Measurements from ENCODE around the gene C1orf198.

C1orf198 gene, protein sequence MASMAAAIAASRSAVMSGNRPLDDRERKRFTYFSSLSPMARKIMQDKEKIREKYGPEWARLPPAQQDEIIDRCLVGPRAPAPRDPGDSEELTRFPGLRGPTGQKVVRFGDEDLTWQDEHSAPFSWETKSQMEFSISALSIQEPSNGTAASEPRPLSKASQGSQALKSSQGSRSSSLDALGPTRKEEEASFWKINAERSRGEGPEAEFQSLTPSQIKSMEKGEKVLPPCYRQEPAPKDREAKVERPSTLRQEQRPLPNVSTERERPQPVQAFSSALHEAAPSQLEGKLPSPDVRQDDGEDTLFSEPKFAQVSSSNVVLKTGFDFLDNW

DNA sequence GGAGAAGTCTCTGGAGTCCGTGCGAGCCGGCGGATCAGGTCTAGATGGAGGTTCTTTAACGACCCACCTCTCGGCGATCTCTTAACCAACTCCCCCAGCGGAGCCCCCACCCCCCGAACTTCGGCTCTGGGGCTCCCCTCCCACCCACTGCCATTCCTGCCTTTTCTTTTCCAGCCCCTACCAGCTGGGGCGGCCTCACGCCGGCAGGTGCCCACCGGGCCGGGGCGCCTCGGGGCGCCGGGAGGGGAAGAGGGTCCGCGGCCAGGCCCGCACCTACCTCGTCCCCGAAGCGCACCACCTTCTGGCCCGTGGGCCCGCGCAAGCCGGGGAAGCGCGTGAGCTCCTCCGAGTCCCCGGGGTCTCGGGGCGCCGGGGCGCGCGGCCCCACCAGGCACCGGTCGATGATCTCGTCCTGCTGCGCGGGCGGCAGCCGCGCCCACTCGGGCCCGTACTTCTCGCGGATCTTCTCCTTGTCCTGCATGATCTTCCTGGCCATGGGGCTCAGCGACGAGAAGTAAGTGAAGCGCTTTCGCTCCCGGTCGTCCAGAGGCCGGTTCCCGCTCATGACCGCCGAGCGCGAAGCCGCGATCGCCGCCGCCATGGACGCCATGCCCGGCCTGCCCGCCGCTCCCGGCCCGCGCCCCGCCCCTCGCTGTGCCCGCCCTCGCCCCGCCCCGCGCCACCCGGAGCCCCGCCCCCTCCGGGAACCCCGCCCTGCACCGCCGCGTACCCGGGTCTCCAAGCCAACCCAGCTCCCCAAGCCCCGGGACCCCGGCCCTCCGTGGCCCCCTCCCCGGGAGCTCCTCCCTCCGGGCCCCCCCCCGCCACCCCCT, at the start of gene C1orf198:
Gene C1orf198 (minus strand): TSS at position 619 of the 833 bp plus-strand sequence. CDS start 9 bp downstream, at position 610.
- in situ Hi-C loops (cut with MboI; ENCODE audit: low sequenced_read_pairs): no loop called here

DNA sequence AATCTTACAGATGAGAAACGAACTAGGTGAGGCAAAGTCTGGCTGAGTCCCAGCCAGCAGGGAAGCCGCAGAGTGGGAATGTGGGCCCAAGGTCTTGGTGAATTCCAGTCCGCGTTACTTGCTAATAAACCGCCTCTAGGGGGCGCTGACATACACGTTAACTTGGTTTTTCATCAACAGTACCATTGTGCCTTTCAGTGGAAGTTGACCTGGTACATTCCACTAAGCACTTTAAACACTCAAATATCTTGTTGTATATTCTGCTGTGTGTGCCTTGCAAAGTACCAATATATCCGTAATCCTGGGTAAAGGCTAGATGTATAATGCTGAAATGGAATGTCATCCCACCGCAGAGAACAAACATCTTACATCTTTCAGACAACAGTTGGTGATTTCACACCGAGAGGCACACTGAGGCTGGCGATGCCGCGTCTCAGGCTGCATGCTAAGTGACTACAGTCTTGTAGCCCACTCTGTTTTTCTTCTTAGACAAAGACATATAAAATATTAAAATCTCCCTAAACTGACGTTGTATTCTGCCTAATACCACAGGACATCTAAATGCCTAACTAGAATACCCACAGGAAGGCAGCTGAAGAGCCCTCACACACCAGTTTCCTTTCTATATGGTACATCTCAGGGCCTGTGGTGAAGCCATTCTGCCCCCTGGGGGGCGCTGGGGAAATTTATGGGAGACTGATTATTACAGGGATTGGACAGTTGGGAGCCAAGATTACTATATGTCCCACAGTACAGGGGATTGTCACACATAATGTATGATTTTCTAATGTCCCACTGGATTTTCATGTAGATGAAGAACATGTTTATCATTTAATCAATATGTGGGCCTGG, 49.2 kb upstream of the C1orf198 start:
- in situ Hi-C loops (cut with MboI; ENCODE audit: low sequenced_read_pairs): no loop called here

DNA sequence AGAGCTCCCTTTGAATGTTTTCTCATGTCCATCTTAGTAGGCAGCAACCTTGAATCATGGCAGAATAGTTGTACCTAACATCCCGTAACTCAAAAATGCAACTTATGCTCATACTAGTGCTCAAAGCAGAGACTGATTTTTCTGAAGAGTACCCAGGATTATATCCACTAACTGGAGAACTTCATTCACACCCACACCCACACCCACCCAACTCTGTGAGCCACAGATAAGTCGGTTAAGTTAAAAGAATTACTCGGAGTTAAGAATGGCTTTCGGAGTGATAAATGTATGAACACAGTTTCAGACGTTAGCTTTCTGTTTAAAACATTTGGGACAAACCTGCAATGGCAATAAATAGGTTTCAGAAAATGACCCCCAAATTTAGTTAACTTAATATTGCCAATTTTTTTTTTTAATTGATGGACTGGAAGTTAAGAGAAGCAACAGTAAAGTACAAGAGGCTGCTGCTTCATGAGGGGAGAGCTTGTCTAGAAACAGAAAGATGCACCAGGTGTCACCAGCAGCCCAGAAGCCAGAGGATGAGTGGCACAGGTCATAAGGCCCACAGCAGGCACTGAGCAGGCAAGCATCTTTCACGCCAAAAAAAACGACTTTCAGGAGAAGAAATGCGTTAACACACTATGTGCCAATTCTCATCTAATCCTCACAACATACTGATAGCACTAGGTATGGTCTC, 48.4 kb upstream of the C1orf198 start:
- in situ Hi-C loops (cut with MboI; ENCODE audit: low sequenced_read_pairs): no loop called here

DNA sequence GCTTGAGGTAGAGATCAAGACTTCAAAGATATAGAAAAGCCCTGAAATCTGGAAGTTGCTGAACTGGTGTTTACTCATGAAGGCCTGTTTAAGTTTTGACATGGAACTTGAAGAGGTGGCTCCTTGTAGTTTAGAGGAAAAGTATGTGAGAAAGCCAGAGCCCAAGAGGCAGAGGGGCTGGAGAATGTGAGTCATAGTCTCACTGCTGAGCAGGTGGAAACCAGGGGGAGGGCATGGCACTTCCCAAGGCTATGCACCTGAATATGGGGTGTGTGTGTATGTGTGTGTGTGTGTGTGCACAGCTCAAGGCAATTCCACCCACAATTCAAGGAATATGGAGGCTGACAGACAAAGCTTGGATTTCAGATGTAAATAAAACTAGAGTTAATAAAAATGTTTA, 46.8 kb upstream of the C1orf198 start:
- in situ Hi-C loops (cut with MboI; ENCODE audit: low sequenced_read_pairs): no loop called here

DNA sequence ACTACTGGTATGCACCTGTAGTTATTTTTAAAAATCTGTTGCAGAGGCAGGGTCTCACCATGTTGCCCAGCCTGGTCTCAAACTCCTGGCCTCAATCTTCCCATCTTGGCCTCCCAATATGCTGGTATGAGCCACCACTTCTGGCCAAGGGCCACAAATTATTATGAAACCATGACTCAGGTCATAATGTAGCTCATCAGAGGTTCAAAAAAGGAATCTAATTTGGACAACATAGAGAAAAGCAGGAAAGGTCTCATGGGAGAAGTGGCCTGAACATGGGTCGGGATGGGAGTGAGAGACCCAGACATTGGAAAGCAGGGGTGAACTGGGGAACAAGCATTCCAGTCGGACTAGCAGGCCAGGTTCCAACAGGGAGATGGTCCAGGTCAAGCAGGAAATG, 45.2 kb upstream of the C1orf198 start:
- in situ Hi-C loops (cut with MboI; ENCODE audit: low sequenced_read_pairs): no loop called here

DNA sequence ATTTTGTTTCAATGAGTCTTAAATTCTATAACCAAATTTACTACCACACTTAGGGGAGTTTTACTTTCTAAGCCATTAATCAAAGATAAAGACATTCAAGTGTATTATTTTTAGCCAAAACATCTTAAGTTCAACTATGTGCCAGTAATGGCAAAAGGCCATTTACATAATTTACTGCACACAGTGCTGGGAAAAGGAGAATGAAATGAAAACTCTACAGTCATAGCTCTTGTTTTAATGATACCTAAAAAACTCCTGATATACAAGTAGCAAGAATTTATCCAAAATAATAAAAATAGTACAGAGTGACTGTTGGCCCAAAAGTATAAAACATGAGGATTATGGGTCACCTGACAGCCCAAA, 42.4 kb upstream of the C1orf198 start:
- in situ Hi-C loops (cut with MboI; ENCODE audit: low sequenced_read_pairs): no loop called here

DNA sequence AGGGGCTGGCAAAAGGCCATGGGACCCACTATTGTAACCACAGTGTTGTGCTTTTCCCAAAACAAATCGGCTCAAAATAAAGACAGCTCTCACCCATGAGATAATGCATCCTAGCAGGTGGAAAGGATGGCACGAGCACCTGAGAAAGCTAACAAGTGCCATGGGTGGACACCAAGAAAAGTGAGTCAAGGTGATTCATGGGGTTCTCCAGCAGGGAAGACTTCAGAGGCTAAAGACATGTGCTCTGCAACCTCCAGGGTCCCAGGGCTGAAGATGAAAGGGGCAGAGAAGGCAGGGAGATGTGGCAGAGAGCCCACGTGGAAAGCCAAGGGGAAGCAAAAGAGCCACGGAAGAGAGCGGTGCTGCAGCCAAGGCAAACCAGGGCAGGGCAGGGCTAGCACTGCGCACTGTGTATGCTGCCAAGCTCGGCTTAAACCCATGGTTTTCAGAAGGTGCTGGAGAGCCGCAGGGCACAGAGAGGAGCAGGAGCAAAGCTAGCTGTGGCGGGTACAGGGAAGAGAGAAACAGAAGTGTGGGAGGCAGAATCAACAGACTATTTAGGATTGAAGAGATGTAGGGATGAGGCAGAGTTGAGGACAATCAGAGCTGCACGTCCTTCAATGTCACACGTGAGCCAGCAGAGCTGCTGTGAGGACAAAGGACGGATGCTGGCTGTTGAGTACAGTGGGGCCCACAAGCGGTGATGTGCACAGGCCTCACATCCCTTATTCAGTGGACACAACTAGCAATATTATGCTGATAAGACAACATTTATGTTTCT, 41.8 kb upstream of the C1orf198 start:
- in situ Hi-C loops (cut with MboI; ENCODE audit: low sequenced_read_pairs): no loop called here

DNA sequence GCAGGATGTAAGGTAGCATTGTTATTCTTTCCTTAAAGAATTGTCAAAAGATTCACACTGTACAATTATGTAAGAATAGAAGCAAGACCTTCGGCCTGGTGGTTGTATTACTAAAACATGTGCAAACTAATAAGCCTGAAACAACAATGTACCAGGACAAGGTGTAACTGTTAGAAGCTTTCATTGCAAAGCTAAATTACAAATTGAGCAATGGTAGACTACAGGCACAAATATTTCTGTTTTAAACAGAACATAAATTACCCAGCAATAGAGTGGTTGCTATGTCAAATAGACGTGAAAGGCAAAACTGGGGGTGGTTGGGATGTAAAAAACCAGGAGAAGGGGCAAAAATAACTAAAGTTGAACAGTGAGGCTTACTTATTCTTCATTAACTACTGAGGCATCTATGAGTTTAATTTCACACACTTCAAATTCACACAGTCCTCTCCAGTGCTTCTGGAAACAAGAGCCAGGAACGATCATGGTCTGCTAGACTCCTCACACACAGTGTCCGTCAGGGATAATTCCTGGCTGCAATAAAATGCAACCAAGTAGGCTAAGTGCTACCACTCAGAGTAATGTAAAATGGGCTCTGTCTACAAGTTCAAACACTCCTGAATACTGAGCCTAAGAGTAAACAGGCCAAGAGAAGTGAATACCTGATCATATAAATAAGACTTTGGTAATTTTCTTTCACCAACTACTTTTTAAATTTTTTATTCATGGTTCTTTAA, 39.3 kb upstream of the C1orf198 start:
- in situ Hi-C loops (cut with MboI; ENCODE audit: low sequenced_read_pairs): no loop called here

DNA sequence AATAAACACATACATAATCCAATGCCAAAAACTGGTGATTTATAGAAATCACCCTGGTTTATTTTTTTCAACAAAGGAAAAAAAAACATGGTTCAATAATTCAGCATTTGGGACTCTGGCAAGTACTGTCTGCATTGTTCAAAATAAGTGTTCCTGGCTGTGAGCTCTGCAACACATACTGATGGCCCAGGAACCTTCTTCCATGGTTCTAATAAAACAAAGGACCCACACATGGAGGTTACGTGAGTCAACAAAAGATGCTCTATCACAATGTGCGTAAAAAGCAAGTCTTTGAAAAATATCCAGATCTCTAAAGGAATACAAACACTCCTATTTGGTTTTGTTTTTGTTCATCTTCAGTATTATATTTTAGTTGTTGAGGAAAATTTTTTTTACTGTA, 37.9 kb upstream of the C1orf198 start:
- in situ Hi-C loops (cut with MboI; ENCODE audit: low sequenced_read_pairs): no loop called here

DNA sequence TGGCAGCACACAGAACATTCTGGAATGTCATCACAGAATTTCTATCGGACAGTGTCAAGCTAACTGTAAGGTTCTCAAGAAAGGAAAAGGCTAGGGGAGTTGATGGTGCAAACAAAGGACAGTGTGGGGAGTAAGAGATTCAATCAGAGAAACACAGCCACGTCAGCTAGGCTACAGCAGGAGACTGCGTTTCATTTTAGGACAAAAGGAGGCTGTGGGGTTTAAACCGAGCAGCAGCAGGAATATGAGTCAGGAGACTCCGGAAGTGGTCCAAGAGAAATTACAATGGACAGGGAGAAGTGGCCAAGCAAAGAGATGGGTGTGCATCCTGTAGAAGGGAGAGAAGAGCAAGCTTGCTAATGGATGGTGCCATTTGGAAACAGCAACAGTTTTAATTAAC, 37.4 kb upstream of the C1orf198 start:
- in situ Hi-C loops (cut with MboI; ENCODE audit: low sequenced_read_pairs): no loop called here

DNA sequence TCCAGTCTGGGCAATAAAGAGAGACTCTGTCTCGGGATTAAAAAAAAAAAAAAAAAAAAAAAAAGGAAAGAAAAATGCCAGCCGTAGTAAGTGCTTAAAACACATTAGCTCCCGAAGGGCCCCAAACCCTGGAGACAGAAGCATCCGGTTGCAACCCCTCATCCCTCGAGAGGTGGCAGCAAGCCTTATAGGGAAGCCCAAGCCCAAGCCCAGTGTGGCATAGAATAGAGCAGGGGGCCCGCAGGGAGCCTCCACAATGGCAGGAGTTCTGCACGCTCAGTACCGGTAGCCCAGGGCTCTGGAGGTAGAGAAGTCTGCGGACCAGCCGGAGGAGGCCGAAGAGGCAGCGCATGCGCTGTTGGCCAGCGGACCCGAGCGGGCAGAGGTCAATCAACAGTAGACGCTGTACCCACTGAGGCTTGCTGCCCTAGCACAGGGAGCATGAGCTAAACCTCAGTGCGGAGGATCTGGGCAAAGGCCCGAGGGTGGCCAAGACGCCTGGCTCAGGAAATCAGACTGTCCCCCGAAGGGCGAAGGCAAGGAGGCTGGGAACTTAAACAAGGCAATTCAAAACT, 34.1 kb upstream of the C1orf198 start:
- in situ Hi-C loops (cut with MboI; ENCODE audit: low sequenced_read_pairs): no loop called here

DNA sequence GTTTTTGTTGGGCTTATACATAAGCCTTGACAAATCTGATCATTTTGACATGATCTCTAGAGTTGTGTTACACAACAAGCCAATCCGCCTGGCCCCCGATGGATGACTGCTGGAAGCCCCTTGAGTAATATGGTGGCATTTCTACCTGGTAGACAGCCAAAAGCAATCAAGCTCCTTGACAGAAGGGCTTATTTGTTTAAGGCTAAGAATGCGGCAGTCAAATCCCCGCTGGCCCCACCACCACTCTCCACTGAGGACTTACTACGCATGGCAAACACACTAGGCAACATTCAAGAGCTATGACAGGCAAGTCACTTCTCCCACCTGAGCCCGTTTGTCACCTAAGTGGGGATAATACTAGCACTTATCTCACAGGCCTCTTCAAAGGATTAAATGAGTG, 33.4 kb upstream of the C1orf198 start:
- in situ Hi-C loops (cut with MboI; ENCODE audit: low sequenced_read_pairs): no loop called here

DNA sequence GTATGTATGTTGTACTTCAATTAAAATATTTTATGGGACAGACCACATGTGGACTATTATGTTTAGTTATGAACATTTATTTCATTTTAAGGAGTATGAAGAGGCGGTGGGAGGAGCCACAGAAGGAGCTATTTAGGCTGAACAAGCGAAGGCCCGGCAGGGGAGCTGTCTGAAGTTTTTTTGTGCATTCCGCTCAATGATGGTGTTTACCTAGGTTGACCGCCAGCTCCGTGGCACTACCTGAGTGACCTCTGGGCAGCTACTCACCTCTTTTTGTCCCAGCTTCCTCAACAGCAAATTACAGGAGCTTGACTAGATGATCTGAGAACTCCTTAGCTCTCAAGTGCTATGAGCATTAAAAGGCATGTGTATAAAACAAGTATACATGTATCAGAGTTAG, 32.7 kb upstream of the C1orf198 start:
- in situ Hi-C loops (cut with MboI; ENCODE audit: low sequenced_read_pairs): no loop called here

DNA sequence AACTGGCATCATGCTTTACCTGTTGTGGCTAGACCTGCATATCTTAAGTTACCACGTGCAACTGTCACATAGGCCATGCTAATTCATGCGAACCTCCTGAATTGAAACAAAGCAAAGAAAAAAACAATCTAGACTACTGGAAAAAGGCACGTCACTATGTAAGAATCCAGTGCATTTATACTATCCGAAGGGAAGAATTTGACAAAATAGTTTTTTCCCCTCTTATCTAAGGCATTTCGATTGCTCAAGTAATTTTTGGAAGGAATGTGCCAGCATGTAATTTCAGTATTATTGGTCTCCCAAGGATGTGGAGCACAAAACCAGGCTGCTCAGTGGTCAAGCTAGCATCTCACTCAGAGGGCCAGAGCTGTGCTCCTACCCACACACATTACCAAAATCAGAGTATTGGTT, 31.5 kb upstream of the C1orf198 start:
- in situ Hi-C loops (cut with MboI; ENCODE audit: low sequenced_read_pairs): no loop called here

DNA sequence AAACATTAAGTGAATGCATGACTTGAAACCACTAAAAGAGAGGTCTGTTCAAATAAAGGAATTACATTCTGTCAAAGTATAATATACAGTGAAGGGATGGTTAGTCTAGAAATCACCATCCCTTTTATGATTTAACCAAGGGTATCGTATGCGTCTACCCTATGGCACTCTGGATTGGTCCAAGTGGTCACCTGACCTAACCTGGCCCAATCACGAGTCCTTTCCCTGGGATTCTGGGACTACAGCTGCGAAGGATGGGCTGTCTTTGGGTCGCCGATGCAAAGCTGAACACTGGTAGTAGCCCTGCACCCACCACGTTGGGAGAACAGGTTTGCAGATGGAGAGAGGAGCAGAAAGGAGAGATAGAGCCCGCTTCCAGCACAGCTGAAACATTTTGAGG, 30.4 kb upstream of the C1orf198 start:
- in situ Hi-C loops (cut with MboI; ENCODE audit: low sequenced_read_pairs): no loop called here

DNA sequence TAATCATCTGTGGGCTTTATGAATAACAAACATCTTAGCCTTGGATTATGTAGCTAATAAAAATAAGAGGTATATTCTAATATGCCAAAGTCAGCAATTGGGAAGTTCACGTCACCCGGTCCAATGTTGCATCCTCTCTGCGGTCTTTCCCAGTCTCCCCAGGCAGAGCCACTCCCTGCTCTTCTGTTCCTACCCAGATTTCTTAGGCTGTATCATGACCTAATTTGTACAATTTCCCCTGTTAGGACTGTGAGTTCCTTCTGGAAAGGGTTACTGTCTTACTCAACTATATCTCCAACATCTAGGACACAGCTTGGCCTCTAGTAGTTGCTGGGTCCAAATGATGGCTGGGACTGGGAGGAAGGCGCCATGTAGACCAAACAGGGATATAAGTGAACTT, 29.8 kb upstream of the C1orf198 start:
- in situ Hi-C loops (cut with MboI; ENCODE audit: low sequenced_read_pairs): no loop called here

DNA sequence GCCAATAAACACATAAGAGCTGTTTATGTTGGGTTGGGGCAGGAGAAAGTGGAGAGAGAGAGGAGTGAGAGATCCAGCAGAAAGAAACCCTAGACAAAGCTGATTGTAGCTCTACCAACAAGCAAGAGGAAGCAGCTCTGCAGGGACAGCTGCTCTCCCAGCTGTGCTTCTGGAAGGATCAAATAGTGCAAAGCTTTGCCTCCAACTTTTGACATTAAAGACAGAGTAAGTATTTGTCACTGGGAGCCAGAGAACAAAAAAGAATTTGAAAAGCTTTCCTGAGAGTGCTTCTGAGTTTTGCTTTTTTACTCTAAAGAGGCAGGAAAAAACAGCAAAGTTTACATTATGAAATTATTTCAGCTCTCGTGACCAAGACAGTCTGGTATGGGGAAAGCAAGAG, 28.5 kb upstream of the C1orf198 start:
- in situ Hi-C loops (cut with MboI; ENCODE audit: low sequenced_read_pairs): no loop called here

DNA sequence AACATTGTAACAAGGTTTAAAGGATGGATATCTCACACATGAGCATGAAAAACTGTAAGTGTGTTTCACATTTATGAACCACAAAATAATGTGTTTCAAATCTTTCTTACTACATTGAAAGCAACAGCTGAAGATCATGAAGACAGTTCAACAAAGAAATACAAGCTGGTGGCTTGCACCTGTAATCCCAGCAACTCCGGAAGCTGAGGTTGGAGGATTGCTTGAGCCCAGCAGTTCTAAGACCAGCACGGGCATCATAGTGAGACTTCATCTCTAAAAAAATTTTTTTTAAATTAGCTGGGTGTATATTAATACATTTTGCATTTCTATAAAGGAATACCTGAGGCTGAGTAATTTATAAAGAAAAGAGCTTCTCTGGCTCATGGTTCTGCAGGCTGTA, 27.1 kb upstream of the C1orf198 start:
- in situ Hi-C loops (cut with MboI; ENCODE audit: low sequenced_read_pairs): no loop called here

DNA sequence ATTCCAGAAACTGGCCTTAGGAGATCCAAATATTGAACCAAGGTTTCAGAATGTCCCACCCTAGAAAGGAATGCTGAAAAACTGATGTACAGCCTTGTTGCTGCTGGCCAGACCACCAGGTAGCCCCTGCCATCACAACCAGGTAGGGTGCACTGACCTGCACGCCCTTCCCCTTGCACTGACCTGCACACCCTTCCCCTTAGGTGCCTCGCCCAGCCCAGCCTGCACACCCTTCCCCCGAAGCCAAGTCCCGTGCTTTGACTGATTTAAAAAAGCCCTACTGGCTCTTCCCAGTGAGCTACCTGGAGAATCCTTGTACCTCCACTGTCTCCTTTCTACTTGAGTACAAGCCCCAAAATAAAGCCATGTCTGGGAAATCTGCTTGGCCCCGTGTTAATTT, 26.3 kb upstream of the C1orf198 start:
- in situ Hi-C loops (cut with MboI; ENCODE audit: low sequenced_read_pairs): no loop called here

Measured in hTERT RPE-1 (cell line).